Embryonic facial prominence (tissue), 1 donor: ENCODE results near the gene SPESP1.
"Not testable (repeated sequence)": the region's sequence is repeated elsewhere in the genome, so short reads cannot be mapped to it uniquely, and the experiment has no call there.

Experiments
- DNase-seq: peaks from one replicate; pipeline ENCODE4 v3.0.0-alpha.2; 2016; ENCODE audit errors: extremely low spot score

SPESP1 gene

DNA sequence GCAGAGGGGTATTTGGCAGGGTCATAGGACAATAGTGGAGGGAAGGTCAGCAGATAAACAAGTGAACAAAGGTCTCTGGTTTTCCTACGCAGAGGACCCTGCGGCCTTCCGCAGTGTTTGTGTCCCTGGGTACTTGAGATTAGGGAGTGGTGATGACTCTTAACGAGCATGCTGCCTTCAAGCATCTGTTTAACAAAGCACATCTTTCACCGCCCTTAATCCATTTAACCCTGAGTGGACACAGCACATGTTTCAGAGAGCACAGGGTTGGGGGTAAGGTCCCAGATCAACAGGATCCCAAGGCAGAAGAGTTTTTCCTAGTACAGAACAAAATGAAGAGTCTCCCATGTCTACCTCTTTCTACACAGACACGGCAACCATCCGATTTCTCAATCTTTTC, 33.4 kb downstream of the SPESP1 start:
- not testable (repeated sequence) for DNase-seq

DNA sequence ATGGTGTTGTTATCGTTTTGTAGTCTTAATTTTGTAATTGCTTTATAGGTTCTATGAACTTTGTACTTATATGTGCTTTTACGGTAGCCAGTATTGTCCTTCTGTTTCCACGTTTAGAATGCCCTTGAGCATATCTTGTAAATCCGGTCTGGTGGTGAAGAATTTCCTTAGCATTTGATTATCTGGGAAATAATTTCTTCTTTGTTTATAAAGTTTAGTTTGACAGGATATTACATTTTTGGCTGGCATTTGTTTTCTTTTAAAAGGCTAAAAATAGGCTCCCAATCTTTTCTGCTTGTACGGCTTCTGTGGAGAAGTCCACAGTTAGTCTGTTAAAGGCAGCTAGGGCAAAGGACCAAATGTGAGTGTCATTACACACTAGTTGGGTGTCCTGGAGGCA, 36.7 kb downstream of the SPESP1 start:
- no peak for DNase-seq

DNA sequence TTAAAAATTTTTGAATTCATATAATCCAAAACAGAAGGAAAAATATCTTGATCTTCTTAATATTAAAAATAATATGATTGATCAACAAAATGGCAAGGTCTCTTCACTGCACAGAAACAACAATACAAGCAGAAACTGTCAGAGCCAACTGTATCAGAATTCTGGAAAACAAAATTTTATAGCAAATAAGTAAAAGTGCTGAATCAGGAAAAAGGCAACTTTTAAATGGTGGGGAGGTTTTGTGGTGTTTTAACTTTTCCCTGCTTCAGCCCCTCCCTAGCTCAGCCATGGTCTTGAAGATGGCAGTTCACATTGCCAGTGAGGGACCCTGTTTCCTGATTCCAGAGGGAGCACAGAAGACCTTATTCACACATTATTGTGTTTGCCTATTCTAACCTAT, 37.6 kb downstream of the SPESP1 start:
- no peak for DNase-seq

DNA sequence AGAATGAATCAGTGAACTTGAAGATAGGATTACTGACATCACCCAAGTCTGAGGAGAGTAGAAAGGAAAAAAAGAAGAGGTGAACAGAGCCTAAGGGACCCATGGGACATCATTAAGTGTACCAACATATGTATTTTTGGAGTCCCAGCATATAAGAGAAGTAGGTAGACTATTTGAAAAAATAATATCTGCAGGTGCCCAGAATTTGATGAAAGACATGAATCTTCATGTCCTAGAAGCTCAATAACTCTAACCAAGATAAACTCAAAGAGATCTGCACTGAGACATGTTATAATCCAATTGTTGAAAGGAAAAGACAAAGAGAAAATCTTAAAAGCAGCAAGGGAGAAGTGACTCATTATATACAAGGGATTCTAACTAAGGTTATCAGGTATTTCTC, 39.0 kb downstream of the SPESP1 start:
- DNase-seq, result no peak

DNA sequence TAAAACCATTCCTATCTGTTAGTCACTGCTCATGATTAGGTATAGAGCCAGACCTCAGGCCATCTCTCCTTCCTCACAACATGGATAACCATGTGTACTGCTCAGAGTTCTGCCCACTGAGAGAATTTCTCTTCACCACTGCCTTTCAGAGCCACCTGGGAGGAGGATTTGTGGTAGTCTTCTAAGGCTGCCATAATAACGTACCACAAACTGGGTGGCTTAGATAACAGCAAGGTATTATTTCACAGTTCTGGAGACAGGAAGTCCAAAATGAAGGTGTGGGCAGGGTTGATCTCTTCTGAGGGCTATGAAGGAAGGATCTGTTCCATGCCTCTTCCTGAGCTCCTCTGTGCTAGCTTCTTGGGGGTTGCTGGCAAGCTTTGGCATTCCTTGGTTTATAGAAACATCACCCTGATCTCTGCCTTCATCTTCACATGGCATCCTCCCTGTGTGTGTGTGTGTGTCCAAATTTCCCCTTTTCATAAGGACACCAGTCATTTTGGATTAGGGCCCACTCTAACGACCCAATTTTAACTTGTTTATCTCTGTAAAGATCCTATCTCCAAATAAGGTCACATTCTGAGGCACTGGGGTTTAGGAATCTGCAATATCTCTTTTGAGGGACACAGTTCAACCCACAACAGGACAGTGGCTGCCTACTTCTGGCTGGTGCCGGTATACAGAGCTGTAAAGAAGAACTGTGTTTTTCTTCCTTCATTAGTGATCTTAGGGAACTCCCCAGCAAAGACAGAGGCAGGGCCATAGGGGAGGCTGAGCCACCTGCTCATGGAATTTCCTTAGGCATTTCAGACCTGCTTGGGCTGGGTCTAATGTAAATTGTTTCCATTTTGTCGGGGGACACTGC, 42.1 kb downstream of the SPESP1 start:
- DNase-seq, result no peak

DNA sequence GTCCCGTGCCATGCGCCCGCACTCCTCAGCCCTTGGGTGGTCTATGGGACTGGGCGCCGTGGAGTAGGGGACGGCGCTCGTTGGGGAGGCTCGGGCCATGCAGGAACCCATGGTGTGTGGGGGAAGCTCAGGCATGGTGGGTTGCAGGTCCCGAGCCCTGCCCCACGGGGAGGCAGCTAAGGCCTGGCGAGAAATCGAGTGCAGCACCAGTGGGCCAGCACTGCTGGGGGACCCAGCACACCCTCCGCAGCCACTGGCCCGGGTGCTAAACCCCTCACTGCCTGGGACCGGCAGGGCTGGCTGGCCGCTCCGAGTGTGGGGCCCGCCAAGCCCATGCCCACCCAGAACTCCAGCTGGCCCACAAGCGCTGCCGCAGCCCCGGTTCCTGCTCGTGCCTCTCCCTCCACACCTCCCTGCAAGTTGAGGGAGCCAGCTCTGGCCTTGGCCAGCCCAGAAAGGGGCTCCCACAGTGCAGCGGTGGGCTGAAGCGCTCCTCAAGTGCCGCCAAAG, 45.4 kb downstream of the SPESP1 start:
- not testable (repeated sequence) for DNase-seq

DNA sequence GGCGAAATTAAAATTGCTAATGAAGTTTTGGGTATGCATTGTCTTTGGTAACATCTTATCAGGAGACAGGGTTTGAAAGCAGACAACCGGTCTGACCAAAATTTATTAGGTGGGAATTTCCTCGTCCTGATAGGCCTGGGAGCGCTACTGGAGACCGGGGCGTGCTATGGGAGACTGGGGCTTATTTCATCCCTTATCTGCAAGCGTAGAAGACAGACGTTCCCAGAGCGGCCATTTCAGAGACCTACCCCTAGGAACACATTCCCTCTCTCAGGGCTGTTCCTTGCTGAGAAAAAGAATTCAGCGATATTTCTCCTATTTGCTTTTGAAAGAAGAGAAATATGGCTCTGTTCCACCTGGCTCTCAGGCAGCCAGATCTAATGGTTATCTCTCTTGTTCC, 47.1 kb downstream of the SPESP1 start:
- not testable (repeated sequence) for DNase-seq

DNA sequence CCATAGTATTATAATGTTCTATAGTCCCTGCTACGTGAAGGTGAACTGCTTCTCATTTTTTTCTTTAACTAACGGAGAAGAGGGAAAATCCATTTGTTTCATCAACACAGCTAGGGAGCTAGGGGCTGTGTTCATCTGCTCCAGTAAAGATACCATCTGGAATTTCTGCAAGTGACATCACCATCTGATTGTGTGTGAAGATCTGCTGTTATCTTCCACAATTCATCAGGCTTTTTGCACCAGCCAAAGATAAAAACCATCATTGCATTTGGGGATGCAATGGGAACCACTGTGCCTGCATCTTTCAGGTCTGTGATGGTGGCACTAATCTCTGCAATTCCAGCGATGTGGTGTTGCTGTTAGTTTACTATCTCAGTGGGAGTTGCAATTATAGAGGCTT, 48.7 kb downstream of the SPESP1 start:
- DNase-seq, result no peak

DNA sequence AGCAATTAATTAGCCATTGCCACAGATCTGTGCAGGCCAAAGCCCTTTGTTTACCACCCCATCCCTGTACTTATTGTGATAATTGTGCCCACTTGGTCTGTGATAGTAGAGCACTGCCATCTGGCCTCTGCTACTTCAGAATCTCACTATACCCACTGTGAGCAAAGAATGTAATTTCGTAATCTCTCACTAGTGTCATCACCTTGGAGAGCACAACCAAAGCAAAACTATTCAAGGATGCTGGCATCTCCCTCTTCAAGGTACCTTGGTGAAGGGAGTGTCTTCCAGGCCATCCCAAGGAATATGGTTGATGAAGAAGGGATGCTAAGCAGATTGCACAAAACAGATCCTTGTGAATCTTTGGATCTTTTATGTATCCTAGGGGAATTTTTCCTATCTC, 49.5 kb downstream of the SPESP1 start:
- no peak for DNase-seq

DNA sequence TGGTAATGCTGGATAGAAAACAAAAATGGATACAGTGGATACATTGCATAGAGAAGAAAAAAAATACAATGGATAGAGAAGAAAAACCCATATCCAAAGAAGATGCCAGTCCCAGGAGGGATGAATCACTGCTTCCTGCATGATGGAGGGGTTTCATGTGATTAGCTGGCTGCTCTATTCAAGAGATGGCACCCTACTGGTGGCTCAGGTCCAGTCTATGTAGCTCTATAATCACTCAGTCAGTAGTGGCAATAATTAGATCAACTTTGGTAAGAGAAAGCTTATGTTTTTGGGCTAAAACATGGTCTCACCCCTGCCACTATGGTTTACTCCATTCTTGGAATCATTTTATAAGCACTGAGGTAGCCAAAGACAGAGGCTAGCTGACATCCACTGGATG, 50.5 kb downstream of the SPESP1 start:
- no peak for DNase-seq

DNA sequence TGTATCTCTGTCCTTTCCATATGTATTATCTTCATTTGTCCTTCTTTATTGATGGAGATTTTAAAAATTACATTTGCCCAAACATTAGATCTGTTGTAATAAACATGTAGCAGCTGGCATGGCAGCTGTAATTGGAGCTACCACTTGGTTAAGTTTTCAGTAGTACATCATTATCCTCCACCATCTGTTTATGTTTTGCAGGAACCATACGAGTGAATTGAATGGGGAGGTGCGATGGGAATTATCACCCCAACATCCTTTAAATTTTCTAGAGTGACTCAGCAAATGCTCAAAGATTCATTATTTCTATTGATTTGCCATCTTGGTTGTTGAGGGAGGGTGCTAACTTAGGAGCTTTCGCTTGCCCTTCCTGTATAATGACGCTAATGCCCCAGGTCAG, 51.6 kb downstream of the SPESP1 start:
- no peak for DNase-seq

DNA sequence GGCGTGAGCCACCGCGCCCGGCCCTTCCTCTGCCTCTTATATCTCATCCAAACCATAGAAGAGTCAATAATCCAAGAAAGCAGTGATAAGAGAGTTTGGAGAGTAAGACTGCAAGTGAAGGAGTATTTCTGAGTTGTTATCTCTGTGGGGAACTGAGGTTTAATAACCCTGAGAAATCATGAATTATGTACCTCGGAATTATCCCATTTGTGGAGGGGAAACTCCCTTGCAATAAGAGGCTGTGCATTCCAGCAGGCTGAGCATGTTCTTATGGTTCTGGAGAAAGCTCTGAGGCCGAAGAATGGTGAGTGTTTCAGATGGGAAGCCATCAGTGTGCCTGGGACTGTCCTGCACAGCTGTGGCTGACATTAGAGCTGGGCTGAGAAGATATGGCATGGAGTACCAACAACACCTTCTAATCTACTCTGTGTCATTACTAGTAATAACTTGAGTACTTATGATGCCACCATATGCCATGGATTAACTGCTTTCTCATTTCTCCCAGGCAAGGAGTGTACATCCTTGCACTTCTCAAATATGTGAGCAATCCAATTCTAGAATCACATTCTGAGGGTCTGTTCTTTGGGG, 52.7 kb downstream of the SPESP1 start:
- no peak for DNase-seq

DNA sequence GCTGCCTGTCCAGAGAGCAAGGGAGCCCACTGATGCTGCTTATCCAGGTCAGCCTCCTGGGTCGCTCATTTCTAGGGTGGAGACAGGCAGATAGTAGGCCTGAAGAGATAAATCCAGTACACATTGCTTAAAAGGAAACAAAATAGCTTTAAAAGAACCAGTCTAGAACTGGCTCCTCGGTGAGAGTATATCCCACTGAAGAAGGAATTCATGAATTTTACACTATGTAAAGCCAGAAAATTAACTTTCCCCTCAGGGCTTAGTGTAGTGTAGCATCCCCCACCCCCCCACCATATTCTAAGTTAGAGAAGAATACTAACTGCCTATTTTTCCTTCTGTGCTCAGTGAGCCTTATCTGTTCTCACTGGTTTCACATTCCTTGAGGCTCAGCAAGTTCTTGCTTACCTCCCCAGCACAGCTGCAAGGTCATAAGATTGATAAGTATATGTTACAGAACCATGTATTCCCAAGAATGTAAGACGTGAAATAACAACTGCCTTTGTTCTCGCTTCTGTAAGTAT, 53.7 kb downstream of the SPESP1 start:
- DNase-seq, result no peak

DNA sequence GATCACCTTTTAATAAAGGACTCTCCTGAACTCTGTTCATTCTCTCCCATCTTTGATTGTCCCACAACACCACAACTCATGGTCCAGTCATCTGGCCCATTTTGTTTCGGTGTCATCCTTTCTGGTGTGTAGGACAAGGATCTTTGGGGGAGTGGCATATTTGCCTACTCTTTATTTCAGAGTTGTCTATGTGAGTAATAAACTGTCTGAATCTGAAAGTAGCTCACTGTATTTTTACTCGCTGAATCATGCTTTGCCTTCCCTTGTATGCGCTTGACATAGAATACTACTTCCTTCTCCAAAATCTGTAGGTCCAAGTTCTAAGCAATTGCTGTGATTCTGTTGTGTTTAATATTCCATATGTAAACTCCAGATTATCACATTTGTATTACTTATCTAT, 54.3 kb downstream of the SPESP1 start:
- no peak for DNase-seq

DNA sequence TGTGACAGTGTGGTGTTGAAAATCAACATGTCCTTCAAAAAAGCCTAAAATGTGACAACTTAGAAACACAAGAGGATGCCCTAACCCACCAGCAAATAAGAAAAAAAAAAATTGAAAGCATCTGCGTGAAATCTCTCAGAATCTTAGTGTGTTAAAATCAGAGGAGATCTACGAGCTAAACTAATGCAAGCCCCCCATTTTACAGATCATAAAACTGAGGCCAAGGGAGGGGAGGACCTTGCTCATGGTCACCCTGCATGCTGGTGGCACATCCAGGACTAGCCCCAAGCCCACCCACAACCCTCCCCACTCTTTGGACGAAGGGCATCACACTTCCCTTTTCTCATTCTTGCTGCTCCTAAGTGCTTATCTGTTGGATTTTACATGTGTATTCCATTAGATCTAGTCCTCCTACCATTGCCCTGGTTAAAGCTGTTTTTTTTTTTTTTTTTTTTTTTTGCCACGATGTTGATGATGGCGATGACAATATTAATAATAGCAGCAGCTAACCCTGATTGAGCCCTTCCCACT, 55.1 kb downstream of the SPESP1 start:
- DNase-seq, result no peak

DNA sequence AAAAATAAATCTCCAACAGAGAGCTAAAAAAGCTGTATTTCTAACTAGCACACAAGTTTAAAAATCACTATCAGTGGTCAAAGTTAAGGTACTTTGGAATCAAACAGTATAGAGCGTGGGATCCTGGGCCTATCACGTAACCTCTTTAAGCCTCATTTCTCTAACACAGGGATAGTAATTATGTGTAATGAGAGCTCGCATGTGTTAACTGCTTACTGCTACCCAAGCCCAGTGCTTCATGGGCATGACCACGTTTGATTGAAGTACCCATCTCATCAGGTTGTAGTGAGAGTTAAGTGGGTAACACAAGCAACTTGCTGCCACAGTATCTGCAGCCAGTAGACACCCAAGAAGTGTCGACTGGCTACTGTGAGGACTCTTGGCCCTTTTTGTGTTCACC, 56.0 kb downstream of the SPESP1 start:
- no peak for DNase-seq

DNA sequence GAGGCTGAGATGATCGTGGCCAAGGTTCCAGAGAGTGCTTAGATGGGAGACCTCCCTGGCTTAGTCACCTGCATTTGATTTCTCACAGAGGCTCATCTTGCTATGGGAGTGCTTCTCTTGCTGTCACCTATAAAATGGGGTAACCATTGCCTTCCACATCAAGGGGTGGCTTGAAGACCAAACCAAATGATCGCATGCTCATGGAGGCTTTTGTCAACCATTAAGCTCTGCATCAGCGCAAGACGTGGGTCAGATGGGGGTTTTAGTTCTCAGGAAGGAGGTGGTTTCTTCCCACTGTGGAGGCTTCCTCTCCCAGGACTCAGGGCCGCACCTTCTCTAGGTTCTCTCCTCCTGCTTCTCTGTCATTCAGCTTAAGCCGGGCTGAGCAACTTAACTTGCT, 56.8 kb downstream of the SPESP1 start:
- DNase-seq, result no peak

DNA sequence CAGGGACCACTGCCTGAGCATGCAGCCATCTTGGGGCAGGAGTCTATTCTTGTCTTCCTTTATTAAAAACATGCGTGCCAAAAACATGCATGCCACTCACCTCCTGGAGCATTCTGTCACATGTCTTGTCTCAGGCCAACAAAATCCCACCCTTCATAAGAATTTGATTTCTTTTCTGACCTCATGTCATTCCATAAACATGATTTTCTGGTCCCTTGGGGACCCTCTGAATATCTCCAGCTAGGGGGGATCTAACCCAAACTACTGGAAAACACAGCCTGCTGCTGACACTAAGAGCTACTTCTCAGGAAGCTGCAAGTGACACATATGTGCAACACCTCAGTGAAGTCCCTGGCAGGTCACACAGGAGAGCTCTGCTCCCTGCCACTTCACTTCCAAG, 57.4 kb downstream of the SPESP1 start:
- DNase-seq, result no peak

DNA sequence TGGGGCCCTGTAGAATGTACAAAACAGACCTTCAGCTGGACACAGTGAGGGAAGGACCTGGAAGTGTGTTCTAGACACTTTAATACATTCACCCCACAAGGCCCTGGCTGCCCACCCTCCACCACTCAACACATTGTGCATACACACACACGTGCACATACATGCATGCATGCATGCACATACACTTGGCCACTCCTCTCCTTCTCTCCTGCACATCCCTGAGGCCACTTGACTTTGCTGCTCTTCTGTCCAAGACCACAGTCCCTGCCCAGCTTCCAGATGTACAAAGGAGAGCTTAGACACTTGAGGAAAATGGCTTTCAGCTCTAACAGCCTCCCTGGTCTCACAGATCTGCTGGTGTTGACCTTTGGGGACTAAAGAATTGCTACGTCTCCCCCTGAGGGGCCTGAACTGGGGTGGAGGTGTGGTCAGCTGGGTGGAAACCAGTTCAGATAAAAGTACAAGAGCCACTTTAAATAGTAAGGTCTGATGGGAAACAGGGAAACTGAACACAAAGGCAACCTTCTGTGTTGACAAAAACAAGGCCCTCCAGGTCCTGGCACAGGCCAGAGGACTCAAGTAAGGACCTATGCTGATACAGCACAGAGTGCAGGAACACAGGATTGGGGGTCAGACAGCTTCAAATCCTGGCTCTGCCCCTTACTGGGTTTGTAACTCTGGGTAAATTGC, 59.4 kb downstream of the SPESP1 start:
- no peak for DNase-seq

DNA sequence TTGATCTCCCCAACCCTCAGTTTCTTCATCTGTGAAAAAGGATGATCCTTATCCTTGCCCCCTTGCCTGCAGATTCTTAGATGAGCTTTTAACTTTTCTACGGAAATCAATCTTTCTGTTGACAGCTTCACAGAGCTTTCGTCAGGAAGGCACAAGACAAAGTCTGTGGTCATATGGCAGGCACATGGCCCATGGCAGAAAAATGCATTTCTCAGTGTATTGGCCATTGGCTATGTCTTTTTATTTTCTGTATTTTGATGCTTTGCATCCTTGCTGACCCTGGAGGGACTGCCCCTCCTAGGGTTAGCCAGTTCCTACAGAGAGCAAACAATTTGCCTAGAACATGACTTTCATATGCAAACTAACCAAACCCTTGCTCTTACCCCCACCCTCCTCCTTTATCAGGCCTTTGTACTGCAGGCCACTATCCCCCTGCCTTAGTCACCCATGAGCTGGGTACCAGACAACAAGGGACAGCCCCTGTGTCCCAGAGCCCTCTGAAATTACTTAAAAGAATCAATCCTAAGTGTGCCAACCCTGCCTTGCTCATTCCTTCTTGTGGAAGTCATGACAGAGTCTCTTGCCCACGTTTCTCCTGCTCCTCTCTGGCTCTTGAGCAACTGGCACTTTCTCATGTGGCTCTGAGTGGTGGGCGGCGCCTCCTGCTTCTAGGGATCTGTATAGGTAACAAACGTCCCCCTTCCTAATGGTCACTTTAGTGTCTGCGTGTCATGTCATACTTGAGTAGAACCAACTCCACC, 60.1 kb downstream of the SPESP1 start:
- no peak for DNase-seq

DNA sequence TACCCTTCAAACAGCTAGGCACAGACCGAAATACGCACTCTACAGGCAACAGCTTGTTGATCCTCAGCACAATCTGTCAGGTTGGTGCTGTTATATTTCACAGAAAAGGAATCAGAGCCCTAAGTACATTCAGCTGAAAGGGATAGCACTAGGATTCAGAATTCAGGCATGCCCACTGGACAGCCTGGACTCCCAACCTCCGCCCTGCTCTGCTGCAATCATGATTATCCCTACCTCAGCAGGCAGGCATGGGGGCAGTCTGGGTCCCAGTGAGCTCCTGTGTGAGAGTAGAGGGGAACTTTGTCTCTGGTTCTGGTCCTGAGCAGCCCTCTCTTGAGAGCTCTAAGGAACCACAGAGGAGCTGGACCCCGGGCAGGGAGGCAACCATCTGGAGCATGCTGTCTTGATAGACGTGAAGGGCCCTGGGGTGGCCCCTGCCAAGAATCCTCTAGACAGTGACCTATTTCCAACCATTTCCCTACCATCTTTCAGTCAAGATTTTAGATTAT, 60.7 kb downstream of the SPESP1 start:
- DNase-seq, result no peak
